CD4-positive, alpha-beta T cell treated with Interleukin-21 for 1 hour (primary cell): Measurements from ENCODE around the gene AFF1.
"Not testable (repeated sequence)": the region's sequence is repeated elsewhere in the genome, so short reads cannot be mapped to it uniquely, and the experiment has no call there.

Experiments used
- DNase-seq: peaks from one replicate; pipeline ENCODE4 v3.0.0-alpha.2; 2020

AFF1 gene

DNA sequence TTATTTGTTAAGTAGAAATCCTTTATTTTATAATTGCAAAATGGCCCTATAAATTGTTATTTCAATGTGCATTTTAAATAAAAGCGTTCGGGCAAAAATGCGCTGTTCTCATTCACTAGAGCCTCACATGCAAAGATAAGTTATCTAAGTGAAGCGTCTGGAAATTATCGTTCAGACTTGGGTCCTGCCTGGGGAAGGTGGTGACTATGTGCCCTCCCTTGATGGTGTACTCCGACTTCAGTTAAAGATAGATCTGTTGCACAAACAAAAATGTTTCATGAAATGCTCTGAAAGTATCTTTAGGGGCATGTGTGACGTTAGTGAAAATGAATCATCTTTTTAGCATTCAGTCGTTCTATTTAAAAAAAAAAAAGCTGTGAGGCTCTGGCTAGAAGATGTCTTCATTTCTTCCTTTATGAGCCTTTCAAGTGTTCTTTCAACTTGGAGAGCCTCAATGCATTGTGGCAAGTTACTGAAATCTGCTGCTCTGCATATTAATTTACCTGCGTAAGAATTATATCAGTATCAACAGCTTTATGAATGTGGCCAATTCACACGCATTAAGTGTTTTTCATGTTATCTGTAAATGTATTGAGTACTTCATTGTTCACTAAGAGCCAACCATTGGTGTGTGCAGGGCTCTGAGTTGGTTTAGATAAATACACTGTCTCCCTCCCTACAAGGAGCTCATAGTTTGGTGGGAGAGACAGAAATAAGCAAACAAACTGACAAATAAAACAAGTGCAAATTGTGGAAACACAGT lies 83.0 kb downstream of the AFF1 start:
- DNase-seq = no peak

DNA sequence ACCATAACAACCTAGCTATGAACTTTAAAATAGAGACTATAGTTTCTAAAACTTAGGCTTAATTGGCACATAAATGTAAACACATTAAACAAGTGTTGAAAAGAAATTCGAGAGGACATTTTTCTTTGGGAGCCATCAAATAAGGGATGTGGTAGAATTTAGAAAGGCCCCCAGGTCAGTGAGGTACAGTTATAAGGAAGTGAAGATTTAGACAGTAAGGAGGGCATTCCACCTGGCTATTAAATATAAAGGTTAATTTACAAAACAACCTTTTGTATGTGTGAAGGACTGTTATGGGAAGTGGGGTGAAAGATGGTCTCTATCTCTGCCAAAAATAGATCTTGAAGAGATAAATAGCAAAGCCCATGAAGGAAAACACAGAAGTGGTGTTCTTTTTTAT lies 83.9 kb downstream of the AFF1 start:
- DNase-seq = no peak

DNA sequence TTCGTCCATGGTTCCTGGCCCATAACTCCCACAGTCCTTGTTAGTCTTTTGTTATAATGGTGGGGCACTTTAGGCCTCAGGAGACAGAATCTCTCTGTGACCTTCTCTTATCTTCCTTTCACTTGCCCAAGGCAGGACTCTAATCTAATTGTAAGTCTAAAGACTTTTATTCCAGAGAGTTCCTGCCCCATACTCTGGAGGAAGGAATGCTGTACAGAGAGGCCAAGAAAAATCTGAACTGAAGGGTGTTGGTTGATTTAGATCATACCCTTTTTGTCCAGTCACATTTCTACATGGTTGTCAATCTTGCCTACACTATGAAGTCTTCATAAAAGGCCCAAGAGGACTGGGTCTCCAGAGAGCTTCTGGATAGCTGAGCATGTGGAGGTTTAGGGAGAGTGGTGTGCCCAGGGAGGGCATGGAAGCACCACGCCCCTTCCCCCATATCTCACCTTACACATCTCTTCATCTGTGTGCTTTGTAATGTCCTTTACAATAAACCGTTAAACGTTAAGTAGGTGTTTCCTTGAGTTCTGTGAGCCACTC lies 84.5 kb downstream of the AFF1 start:
- DNase-seq = no peak

DNA sequence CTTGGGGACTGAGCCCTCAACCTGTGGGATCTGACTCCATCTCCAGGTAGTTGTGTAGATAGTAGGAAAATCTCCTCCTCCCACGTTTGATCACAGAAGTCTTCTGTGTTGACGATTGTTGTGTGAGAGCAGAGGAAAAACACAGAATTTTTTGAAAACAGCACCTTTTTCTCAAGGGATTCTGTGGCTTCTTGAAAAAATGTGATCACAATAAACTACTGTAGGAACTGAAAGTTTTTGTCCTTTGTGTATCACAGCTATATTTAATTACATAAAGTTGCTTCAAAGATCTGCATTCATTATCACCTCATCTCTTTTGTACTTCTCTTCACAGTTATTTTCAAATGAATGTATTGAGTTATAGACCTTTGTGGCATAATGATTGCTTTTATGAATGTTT lies 85.1 kb downstream of the AFF1 start:
- DNase-seq = no peak

DNA sequence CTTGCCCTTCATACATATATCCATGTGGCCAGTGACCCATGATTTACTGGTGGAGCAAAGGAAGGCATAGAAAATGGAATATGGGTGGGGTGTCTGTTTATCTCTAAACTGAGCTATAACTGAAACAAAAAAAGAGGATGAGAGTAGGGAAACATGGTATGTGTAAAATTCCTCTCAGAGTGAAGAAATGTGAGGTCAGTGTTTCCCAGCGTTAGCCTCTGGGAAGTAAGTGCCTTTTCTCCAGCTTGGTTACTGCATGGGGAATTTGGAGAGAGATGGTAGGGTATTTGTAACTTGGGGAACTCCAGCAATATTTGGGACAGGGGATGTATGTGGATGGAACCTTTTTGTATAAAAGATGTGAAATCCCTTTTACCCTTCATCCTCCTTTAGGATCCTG lies 89.4 kb downstream of the AFF1 start:
- DNase-seq = no peak

DNA sequence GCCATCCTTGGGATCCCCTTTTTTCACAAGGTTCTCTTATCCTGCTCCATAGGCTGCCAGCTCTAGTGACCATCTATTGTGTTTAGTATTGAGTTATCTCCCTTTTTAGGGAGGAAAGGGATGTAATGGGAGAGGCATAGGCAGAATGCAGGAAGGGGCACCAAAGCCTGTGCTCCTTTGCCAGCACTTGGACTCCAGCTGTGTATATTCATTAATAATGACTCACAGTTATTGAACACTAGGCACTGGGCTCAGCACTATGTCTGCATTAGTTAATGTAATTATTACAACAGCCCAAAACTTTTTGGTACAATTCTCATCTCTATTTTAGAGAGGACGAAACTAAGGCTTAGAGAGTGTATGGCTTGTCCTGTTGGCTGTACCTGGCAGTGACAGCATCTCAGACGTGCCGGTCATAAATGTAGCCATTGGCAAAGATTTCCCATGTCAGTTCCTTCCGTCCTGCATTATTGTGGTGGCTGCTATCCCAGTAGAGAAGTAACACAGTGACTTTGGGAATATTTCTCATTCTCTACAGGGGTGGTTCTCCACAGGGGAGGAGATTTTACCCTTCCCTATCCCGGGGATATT lies 90.3 kb downstream of the AFF1 start:
- no peak for DNase-seq

DNA sequence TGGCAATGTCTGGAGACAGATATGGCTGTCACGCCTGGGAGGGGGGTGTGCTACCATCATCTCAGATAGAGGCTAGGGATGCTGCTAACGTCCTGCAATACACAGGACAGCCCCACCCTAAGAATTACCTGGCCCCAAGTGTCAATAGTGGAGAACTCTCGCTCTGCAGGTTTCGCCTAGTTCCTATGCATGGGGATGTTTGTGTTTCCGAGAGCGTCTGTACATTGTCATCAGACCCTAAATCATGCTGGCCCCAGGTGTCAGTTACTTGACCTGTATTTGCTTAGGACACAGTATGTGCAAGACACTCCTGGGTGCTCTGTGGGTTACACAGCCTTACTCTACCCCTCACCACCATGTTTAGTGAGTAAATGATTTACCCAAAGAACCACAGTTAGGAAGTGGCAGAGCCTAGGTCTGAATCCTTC lies 90.8 kb downstream of the AFF1 start:
- no peak for DNase-seq

DNA sequence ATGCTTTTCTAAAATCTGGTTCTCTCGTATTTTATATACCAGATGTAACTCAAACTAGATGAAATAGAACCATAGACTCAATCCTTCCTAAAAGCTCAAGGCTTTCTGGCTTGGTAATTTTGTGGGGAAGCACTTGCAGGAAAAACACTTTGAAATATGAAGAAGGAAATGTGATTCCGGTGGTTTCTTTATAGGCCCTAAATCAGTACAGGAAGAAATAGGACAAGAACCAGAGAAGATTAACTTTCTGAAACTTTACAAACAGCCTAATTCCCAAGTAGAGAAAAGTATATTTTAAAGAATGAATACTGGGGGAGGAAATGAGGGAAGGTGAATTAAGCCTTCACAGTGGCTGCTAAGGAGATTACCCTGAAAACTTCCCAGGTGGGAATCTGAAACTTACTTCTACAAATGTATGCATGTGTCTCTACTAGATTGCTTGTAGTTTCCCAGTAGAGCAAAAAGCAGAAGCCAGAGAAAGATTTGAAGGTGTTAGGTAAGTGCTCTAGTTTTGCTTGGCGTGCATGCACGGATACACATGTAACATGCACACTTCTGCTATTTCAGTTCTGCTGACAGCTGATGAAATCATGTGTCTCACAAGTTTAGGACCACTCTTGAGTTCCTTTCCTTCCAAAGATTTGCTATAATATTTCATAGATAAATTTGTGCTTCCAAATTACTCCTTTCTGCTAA lies 92.1 kb downstream of the AFF1 start:
- no peak for DNase-seq

DNA sequence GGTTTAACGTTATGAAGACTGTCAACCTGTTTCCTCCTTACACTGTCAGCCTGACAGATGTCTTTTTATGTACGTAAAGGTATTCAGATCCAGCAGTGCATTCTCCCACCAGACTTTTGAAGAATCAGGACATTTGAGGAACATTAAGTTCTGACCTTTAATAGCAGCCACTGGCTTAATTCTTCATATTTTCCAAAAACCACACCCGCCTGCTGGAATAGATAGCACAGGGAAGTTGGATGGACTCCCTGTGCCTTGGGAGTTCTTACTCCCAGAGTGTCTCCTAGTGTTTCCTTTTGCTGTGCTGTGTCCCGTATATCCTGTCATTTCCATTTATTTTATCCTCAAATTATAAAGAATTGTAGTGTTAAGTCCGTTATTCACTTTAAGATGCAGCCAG lies 94.5 kb downstream of the AFF1 start:
- DNase-seq = no peak

DNA sequence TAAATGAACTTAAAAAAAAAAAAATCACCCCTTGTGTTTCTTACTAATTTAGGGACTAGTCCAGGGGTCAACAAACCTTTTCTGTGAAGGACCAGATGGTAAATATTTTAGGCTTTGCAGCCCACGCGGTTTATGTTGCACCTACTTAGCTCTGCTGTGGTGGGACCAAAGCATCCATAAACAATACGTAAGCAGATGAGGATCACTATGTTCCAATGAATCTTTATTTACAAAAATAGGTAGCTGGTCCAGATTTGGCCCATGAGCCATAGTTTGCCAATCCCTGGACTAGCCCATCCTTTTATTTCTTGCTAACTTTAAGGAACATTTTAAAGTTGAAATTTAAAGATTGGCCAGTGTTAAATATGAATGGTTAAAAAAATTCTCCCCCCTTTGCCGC lies 95.3 kb downstream of the AFF1 start:
- no peak for DNase-seq

DNA sequence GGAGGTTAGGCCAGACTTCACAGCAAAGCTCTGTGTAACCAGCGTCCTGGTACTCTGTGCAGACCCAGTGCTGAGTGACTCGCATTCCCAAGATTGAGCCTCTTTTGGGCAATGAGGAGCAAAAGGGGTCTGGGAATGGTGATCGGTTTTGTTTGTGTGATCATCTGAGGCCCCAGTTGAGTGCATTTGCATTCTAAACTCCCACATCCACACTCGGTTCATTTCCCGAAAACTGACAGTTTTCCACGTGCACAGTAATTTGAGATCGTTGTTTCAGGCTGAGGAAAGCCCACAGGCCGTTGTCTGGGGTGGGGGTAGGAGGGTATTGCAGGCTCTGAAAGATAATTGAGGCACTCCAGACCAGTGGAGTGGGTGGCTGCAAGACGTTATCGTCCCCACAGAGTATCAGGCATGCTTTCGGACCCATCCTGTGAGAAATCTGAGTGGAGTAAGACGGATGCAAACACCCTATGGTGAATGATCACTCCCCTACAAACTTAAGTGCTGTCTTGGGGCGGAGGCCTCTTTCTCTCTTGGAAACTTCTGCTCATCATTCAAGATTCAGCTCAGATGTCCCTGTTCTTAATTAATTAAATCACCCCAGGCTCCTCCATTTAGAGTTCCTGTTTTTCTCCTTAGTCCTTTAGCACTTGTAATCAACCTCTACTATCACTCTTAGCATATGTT lies 96.1 kb downstream of the AFF1 start:
- no peak for DNase-seq

DNA sequence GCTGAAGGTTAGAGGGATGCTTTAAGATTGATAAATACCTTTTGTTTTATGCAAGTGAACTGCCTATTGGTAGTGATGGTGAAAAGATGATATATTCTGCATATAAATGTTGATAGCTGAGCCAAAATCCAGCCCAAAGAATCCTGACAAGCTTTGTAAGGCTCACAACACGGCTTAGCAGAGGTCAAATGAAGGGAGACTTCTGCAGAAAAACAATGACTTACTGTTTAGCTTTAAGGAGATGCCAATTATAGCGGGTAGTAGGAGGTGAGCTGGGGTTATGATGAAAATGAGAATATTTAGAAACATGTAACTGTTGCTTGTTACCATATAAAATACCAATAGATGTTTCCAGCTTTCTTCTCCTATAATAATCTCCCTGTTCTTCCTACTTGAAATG lies 97.1 kb downstream of the AFF1 start:
- DNase-seq = no peak

DNA sequence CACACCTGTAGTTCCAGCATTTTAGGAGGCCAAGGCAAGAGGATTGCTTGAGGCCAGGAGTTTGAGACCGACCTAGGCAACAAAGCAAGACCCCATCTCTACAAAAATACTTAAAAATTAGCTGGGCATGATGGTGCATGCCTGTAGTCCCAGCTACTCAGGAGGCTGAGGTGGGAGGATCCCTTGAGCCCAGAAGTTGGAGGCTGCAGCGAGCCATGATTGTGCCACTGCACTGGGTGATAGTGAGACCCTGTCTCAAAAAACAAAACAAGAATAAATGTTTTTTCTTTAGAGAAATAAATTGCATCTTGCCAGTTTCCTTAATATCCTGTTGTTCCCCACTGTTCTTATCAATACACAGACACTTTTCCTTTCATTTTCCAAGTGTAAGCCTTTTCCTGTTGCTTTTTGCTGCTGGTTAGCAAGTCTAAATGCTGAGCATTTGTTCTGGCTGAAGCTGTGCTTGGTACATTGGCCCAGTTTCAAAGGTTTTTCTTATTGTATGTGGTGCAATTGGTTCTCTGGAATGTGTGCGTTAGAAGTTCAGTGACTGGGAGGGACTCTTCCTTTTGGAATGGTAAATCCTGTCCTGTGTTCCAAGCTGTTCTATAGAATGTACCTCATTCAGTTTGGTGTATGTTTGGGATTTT lies 98.2 kb downstream of the AFF1 start:
- DNase-seq = no peak

DNA sequence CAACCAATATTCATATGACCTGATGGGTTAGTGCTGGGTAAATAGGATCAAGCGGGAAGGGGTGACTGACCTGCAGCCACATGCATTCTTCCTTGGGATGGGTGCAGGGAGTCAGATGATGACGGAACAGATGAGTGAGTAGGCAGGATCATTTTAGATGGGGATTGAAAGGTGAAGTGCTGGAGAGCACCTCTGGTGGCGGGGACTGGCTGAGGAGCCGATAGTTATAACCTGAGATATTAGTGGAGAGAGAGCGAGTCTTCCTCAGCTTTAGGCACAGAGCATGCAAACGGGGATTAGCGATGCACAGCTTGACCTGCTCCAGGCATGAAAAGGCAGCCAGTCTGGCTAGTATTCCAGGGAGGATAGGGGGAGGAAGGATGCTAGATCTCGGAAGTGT lies 99.1 kb downstream of the AFF1 start:
- no peak for DNase-seq

DNA sequence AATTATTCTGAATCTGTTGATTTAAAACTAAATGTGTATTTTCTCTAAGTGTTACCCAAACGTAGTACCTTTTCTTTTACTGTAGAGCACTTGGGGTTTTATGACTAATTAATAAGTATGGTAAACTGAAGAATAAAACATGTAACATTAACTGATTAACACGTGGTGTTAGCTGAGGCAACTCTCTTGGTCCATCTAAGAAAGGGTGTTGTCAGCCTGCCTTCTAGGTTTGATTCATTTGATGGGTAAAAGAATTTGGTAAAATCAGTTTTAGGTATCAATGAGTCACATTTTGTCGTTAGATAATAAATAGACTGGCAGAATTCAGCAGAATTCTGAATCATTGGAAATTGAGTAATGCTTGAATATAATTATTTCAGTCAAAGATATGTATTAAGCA lies 99.7 kb downstream of the AFF1 start:
- no peak for DNase-seq

DNA sequence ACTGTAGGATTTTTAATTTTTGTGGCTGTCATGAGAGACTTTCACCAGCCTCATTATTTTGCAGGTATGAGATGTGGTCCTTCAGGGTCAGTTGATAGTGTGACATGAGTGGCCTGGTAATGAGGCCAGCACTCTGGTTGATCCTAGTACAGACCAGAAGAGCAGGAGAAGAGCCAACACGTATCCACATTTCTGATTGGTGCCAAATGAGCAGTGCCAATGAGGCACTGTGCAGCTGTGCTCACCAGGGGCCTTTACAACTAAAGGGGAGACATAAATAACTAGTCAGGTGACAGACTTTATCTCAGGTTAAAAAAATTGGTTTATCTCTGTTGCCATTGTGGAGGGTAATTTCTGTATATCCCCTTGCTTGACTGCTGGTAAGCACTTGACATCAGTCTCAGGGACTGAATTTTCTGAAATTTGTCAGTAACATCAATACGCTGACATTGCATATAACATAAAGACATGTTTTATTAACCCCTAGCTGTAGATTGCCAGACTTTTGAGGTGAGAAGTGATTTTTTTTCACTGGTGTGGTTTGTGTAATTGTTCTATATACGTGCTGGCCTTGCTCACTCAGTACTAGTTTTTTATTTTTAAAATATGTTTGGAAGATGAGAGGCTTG lies 101.2 kb downstream of the AFF1 start:
- DNase-seq = no peak

DNA sequence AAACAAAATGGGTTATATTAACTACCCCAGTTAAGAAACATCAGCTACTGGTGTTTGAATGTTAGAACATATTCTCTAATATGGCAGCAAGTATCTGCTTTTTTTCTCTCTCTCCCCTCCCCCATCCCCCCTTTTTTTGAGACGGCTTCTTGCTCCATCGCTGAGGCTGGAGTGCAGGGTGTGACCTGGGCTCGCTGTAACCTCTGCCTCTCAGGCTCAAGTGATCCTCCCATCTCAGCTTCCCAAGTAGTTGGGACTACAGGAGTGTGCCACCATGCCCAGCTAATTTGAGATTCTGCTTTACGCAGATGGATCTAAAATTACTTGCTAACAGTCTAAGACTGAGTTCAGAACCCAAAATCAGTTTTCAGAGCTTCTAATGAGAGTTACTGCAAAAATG lies 101.9 kb downstream of the AFF1 start:
- DNase-seq = no peak

DNA sequence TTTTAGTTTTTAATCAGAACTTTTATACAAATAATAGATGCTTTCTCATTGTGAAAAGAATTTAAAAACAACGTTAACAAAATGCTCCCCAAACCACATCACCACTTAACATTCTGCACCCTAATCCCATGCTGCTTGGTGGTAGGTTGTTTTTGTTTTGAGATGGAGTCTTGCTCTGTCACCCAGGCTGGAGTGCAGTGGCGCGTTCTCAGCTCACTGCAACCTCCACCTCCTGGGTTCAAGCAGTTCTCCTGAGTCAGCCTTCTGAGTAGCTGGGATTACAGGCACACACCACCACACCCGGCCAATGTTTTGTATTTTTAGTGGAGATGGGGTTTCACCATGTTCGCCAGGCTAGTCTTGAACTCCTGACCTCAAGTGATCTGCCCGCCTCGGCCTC lies 102.4 kb downstream of the AFF1 start:
- DNase-seq = not testable (repeated sequence)

DNA sequence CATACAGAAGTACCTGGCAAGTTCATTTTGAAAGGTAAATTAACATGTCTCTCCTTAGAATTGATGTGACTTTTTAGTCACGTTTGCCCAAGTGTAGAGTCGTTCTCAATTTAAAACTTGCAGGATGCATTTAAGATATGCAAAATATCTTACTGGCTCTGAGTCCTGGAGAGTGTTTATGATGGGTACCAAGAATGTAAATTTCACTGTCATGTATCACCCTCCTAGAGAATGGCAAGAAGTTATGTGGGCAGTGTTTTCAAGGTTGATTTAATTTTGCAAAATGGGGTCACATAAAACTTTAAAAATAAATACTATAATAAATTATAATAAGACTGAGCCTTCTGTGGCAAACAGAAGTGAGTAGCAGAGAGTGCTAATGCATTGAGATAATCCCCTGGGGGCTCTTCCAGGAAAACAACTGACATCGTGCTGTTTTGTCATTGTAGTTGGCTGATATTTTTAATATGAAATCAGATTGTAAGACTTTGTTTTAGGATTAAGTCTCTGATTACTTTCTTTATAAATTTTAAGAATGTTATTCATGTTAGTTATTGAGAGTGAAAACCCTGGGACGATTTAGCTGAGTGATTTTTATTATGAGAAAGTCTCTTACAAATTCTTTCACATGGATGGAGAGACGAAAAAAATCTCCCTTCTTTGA lies 103.0 kb downstream of the AFF1 start:
- no peak for DNase-seq

DNA sequence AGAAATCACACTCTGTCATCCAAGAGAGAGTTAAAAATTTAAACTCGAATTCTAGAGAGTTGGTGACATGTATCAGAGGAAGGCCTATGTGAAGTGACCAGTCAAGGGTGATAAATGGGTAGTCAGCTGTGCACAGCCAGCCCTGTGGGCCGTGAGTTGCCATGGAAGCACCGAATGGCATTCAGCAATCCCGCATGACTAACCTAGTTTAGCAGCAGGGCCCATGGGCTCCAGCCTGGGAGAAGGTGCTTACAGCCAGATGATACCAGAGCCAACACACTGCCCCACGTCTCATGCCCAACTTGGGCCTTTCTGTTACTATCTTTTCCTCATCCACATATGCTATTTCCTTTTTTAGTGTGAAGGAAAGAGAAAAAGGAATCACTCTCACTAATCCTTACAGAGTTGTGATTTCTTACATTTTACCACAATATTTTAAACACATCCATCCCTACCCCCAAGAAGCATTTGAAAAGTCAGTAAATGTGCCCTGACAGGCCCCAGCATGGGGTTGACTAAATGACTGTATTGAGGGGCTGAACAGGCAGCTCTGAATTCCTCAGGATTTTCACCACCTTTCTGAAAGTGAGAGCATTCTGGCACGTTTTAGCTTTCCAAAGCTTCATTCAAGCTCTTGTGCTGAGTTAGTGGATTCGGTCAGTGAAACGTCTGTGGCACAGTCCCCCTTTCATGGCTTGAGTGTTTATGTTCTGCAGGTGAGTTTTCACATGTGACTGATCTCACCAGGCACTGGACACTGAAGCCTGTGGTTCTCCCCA lies 104.2 kb downstream of the AFF1 start:
- no peak for DNase-seq

DNA sequence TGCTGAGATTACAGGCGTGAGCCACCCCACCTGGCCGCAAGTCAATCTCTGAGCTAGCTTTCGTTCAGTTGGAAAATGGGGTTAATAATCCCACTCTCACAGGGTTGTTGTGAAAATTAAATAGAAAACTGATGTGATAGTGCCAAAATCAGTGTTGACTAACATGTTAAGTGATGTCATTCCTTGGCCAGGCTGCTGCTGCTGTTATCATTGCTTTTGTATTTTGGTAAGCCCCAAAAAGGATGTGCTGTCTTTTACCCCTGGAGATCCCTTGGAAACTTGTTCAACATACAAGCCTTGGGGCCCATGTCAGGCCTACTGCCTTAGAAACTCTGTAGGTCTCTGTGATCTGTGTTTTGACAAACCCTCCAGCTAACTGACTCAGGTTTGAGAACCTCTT lies 106.3 kb downstream of the AFF1 start:
- no peak for DNase-seq
